Lung (tissue), 12 donors: ENCODE measurements around the gene ANKS1B. TPM values are rescaled to one million over a fixed set of nuclear protein-coding genes. Genes with fewer than 3 reads are reported as not detected.
A peak's percentile ranks its signal among the peaks of the same experiment; 100 is the strongest.

Experiments
- ATAC-seq: fragments of 200-7000 bp; cut with Tn5 transposase; one replicate; pipeline ENCODE4 v1.9.1; 2020; ENCODE audit warnings: moderate number of reproducible peaks; ENCODE audit not compliant: insufficient read depth, low FRiP score
- DNase-seq, 3 donors: peaks; one replicate each; pipeline ENCODE4 v3.0.0-alpha.2; 2013 to 2017
- H3K27ac ChIP-seq, 2 donors: one replicate each; pipeline ENCODE4 v1.5.1; 2013; ENCODE audit warnings: mild to moderate bottlenecking in 2 of 2, moderate library complexity in 2 of 2, control low read depth in 1 of 2, inconsistent platforms in 1 of 2, low read depth in 1 of 2, low read length in 1 of 2
- H3K27me3 ChIP-seq, 3 donors: one replicate each; pipeline ENCODE4 v1.5.1; 2013; ENCODE audit warnings: low read length in 2 of 3; ENCODE audit not compliant: control insufficient read depth in 3 of 3, insufficient read depth in 3 of 3
- H3K36me3 ChIP-seq, 4 donors: one replicate each; pipeline ENCODE4 v1.5.1; 2013; ENCODE audit warnings: low read length in 4 of 4, mild to moderate bottlenecking in 1 of 4, moderate library complexity in 1 of 4; ENCODE audit not compliant: control insufficient read depth in 4 of 4, insufficient read depth in 4 of 4
- H3K4me1 ChIP-seq, 5 donors: one replicate each; pipeline ENCODE4 v1.5.1; 2013; ENCODE audit warnings: low read length in 5 of 5, mild to moderate bottlenecking in 2 of 5, moderate library complexity in 1 of 5; ENCODE audit not compliant: control insufficient read depth in 5 of 5, insufficient read depth in 5 of 5
- H3K4me3 ChIP-seq: one replicate; pipeline ENCODE4 v1.5.1; 2013; ENCODE audit warnings: mild to moderate bottlenecking, control low read depth, moderate library complexity
- H3K9ac ChIP-seq, 2 donors: one replicate each; pipeline ENCODE4 v1.5.1; 2013; ENCODE audit warnings: low read length in 2 of 2, control low read depth in 1 of 2; ENCODE audit not compliant: insufficient read depth in 1 of 2
- H3K9me3 ChIP-seq, 4 donors: one replicate each; pipeline ENCODE4 v1.5.1; 2013; ENCODE audit warnings: low read length in 3 of 4, mild to moderate bottlenecking in 1 of 4, moderate library complexity in 1 of 4; ENCODE audit not compliant: control insufficient read depth in 4 of 4, insufficient read depth in 3 of 4
- WGBS, 2 donors: extraction: QIAGEN DNeasy Blood & Tissue Kit; methylation state at CpG; one replicate each; pipeline ENCODE4 v1.1.7; 2013; 5-methylcytosine and 5-hydroxymethylcytosine counted together
- polyA plus RNA-seq, 2 donors: library from polyadenylated mRNA; stranded (reverse); fragments of 200-250 nt; gene quantifications; one replicate each; pipeline ENCODE4 v1.2.1, GENCODE V29; 2013
- total RNA-seq, 2 donors: library from RNA; depleted of rRNA in 1 of 2; stranded (reverse); fragments of >200 nt in 1 of 2; gene quantifications; one replicate each; pipeline ENCODE4 v1.2.1, GENCODE V29; 2014 to 2021
- TF ChIP-seq, protein P1 (sequence below): IDR thresholded peaks from 2 replicates; pipeline ENCODE4 v1.5.1; 2012; ENCODE audit warnings: mild to moderate bottlenecking; ENCODE audit errors: control extremely low read depth, extremely low read depth
- donor health status: control.
- donor health status: control.
- donor health status: Bipolar disorder and iron deficiency.
- donor health status: healthy.
- donor health status: DM: yes; HTN: yes; CAD: no.

The ANKS1B gene
- total and polyA plus RNA-seq, 4 donors, result 0.32 to 10.3 (median 3.7) TPM

- Histone ChIP-seq H3K9ac (no peak overlapping the region), H3K9me3 (no peaks in the 10 kb centered on the region), H3K4me3 (no peak overlapping the region), H3K27me3 (no peaks in the 10 kb centered on the region), H3K27ac (no peak overlapping the region), H3K4me1 (peaks cover 0 to 7% (median 0%) of the 10 kb centered on the region in 5 donors), H3K36me3 (no peaks in the 10 kb centered on the region)
- no peak for ATAC-seq
- TF ChIP-seq, protein P1, sequence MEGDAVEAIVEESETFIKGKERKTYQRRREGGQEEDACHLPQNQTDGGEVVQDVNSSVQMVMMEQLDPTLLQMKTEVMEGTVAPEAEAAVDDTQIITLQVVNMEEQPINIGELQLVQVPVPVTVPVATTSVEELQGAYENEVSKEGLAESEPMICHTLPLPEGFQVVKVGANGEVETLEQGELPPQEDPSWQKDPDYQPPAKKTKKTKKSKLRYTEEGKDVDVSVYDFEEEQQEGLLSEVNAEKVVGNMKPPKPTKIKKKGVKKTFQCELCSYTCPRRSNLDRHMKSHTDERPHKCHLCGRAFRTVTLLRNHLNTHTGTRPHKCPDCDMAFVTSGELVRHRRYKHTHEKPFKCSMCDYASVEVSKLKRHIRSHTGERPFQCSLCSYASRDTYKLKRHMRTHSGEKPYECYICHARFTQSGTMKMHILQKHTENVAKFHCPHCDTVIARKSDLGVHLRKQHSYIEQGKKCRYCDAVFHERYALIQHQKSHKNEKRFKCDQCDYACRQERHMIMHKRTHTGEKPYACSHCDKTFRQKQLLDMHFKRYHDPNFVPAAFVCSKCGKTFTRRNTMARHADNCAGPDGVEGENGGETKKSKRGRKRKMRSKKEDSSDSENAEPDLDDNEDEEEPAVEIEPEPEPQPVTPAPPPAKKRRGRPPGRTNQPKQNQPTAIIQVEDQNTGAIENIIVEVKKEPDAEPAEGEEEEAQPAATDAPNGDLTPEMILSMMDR, result no peak
- 34 to 38% methylated on average over 3 of the region's 3 CpGs for WGBS, 2 donors
- DNase-seq, result no peak
Measured at GRCh38 chr12:99093166-99093565, 891.6 kb downstream of the ANKS1B start.

DNA sequence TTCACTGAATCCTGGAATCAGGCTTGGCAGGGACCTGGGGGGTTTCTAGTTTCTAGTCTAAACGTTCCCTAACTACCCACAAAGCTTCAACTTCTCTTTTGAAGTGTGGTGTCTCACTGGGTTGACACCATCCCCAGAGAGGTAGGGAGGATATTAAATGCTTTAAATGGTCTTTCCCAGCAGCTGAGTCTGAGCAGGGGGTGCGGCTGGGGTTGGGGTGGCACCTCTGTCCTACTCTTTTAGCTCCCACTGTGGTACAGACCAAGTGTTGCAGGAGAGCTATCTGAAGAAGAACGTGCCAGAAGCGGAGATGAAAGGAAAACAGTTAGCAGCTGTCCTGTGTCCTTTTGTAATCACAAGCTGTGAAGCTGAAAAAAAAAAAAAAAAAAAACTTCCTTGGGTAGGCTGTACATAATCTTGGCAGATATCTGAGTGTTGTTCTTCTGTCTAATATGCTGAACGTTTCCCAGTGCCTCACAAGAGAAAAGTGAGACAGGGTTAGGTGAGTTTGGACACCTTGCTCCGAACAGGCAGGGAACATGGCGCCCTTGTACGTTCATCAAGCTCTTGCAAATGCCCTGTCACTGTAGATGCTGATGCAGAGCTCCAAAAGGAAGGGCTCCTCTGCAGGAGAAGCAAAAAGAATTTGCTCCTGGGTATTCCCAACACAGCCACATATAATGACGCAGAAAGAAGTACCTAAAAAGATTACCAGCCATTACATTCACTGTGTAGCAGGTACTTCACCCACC is 892.5 kb downstream of the ANKS1B start:
- Histone ChIP-seq H3K27ac (no peak overlapping the region), H3K36me3 (no peaks in the 10 kb centered on the region), H3K9me3 (no peaks in the 10 kb centered on the region), H3K9ac (no peak overlapping the region), H3K27me3 (no peaks in the 10 kb centered on the region), H3K4me3 (no peak overlapping the region), H3K4me1 (peaks cover 0 to 7% (median 0%) of the 10 kb centered on the region in 5 donors)
- peak in 2 of 3 donors; percentile 40 to 61 for DNase-seq
- 70 to 78% methylated on average over 9 of the region's 9 CpGs for WGBS, 2 donors
- TF ChIP-seq, protein P1, result no peak
- ATAC-seq, result no peak

GRCh38 chr12:99087278-99087677 is 897.5 kb downstream of the ANKS1B start:
- WGBS, 2 donors, result 65 to 70% methylated on average over 5 of the region's 5 CpGs
- TF ChIP-seq, protein P1, result no peak
- ATAC-seq (no peak), DNase-seq (peak in 1 of 3 donors; percentile 50)
- H3K9ac ChIP-seq, result no peak overlapping the region
- peaks cover 0 to 4% (median 0%) of the 10 kb centered on the region in 5 donors for H3K4me1 ChIP-seq
- H3K9me3 ChIP-seq, result no peaks in the 10 kb centered on the region
- no peaks in the 10 kb centered on the region for H3K27me3 ChIP-seq
- H3K27ac ChIP-seq, result no peak overlapping the region
- no peak overlapping the region for H3K4me3 ChIP-seq
- no peaks in the 10 kb centered on the region for H3K36me3 ChIP-seq
